ENCODE results near the gene KLF11. TPM values are rescaled to one million over a fixed set of nuclear protein-coding genes. Genes with fewer than 3 reads are reported as not detected.
A peak's percentile ranks its signal among the peaks of the same experiment; 100 is the strongest.

The KLF11 gene
- total RNA-seq, 1 donor from 2014 or later: 28.2 TPM

DNA sequence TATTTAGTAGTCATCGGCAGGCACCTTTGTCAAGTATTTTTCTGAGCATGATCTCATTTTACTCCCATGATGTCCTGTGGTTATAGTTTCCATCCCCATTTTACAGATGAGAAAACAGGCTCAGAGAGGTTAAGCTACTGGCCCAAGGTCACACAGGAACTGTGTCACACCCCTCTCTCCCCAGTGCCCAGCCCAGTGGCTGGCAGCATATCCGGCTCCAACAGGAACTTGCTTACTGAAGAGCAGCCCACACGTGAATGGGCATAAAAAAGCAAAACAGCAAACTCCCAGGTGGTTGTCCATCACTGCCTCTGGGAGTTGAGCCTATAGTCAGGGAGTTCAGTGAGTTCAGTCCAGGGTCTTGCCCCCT lies 8.3 kb upstream of the KLF11 start:
- DNase-seq (ENCODE audit: missing footprints): peak; percentile 57
- intact Hi-C loops (cut with DNase I): loop anchor here (5.0 kb wide), 1 partner anchor 43 kb away; no protein-coding TSS in a partner anchor
- no peak for ATAC-seq

DNA sequence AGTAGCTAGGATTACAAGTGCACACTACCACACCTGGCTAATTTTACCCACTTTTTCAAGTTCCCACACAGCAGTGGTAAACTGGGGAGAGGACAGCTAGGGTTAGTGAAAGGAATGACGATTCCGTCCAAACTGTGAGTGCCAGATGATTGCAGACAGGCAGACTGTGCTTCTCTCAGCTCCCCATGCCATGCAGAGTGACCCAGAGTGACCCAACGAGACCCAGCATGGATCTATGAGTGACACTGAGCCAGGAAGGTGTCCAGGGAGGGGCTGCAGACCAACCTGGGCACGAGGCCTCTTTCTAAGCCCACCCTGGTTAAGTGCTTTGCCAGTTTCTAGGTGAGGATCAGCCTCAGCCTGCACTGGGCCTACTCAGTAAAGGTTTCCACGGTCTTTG lies 7.7 kb upstream of the KLF11 start:
- DNase-seq (ENCODE audit: missing footprints) (peak; percentile 35), ATAC-seq (peak; percentile 78)
- intact Hi-C loops (cut with DNase I): loop anchor here (5.0 kb wide), 1 partner anchor 43 kb away; no protein-coding TSS in a partner anchor

DNA sequence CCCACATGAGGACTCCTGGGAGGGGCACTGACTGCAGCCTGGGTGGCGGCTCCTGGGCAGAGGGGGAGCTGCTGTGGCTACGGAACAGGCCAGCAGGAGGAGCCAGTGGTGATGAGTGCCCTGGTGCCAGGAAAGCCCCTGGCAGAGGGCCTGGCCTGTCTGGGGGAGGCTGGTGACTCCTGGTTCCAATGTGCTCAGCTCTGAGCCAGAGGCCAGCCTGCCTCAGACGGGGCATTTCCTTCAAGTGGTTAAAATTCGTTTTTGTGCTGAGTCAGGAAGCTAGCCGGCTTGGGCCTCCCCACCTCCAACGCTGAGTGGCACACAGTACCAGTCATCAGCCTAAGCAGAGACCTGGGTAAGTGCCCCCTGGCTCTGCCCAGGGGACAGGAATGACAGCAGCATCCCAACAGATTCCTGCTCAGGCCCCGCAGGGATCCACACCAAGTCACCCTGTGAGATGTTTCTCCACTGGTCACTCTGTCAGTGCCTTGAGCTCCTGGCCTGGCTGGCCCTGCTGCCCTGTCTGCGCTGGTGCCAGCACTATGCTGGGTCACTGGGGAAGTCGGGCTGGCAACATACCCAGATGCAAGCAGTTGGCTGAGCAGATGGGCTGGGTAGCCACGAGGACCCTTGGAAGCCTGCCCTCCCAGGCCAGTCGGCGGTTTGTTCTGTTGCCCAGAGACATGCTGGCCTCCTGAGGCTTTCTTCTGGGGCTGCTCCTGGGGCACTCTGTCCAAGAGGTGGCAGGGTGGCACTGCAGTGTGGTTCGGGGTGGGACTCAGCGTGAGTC lies 7.1 kb upstream of the KLF11 start:
- ATAC-seq: peak; percentile 73
- intact Hi-C loops (cut with DNase I): loop anchor here (5.0 kb wide), 1 partner anchor 44 kb away; no protein-coding TSS in a partner anchor

DNA sequence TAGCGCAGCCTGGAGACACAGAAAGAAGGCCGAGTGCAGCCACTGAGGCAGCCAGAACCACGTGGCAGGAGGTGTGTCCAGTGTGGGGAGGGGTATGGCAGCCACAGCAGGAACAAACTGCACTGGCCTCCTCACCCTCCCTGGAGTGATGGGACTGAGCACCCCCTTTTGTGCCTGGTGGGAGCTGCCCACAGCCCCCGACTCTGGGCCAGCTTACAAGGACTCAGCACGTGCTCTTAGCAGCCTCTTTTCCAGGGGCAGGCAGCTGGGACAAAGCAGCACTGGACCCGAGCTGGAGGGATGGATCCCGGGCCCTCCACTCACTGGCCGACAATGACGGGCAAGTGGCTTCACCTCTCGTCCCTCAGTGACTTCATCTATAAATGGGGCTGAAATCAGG lies 5.2 kb upstream of the KLF11 start:
- intact Hi-C loops (cut with DNase I): loop anchor here (5.0 kb wide), 1 partner anchor 46 kb away; no protein-coding TSS in a partner anchor
- ATAC-seq: no peak
- DNase-seq (ENCODE audit: missing footprints): peak; percentile 54

More for the DNA sequence above, 7.1 kb upstream of the KLF11 start:
- DNase-seq (ENCODE audit: missing footprints): peak; percentile 81

DNA sequence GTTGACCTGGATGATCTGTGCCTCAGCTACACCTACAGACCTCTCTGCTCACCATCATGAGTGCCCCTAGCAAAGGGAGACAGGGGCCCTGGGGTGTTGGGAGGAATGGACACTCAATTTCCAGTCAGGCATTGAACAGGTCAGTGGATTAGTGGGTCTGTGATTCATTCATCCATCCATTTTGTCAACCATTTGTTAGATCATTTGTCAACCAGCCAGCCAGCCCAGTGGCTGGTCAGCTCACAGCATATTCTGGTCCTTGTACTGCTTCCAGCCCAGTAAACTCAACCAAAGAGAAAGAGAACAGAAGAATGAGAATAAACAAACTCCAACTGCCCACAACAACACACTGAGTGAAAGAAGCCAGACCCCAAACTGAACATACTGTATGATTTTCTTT lies 4.6 kb upstream of the KLF11 start:
- ATAC-seq (no peak), DNase-seq (ENCODE audit: missing footprints) (peak; percentile 18)
- intact Hi-C loops (cut with DNase I): loop anchor here (5.0 kb wide), 1 partner anchor 46 kb away; no protein-coding TSS in a partner anchor

DNA sequence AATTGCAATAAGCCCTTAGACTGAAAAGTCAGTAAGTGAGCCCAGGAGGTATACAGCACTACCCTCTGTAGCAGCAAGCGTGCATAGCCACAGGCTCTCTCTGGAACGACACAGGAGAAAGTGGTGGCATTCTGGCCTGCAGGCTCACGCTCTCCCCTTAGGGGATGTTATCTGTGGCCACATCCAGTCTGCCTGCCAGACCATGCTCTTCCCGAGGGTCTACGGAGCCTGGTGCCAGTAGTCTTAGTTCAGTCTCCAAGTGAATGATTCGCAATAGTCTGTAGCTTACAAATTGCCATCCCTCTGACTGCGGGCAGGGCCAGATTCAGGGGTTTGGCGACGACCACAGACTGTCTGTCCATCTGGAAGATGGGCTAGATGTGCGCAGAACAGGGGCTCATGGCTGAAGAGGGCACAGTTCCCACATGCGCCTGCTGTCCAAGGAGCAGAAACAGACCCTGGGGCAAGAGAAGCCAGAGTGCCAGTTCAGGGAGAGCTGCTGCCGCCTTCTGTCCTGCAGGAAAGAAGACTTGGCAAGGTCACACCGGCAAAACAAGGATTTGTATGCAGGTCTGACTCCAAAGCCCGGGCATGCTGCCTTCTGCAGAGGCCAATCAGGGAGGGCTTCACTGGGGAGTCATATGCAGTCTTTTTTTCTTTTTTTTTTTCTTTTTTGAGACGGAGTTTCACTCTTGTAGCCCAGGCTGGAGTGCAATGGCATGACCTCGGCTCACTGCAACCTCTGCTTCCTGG lies 3.5 kb upstream of the KLF11 start:
- ATAC-seq (no peak), DNase-seq (ENCODE audit: missing footprints) (peak; percentile 81)
- intact Hi-C loops (cut with DNase I): loop anchor here (5.0 to 10.0 kb wide), 3 partner anchors 48 to 485 kb away; partner anchors contain the start of gene ADAM17

DNA sequence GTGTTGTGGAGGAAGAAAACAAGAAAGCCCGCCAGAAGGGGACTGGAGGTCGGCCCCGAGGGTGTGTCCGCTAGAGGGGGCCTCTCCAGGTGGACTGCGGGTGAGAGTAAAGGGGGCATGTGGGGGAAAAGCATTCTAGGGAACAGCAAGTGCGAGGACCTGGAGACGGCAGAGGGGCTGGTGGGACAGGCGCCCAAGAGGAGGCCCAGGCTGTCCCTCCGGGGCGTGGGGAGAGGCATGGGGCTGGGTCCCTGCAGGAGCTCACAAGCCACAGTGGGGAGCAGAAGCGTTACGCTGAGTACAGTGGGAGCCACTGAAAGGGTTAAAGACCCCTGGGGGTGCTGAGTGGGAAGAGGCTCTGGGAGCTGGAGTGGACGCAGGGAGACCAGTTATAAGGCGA lies 1.6 kb upstream of the KLF11 start:
- no peak for DNase-seq (ENCODE audit: missing footprints)
- ATAC-seq: no peak
- intact Hi-C loops (cut with DNase I): loop anchor here (2.0 to 10.0 kb wide), 3 partner anchors 33 to 487 kb away; partner anchors contain the start of gene ADAM17

DNA sequence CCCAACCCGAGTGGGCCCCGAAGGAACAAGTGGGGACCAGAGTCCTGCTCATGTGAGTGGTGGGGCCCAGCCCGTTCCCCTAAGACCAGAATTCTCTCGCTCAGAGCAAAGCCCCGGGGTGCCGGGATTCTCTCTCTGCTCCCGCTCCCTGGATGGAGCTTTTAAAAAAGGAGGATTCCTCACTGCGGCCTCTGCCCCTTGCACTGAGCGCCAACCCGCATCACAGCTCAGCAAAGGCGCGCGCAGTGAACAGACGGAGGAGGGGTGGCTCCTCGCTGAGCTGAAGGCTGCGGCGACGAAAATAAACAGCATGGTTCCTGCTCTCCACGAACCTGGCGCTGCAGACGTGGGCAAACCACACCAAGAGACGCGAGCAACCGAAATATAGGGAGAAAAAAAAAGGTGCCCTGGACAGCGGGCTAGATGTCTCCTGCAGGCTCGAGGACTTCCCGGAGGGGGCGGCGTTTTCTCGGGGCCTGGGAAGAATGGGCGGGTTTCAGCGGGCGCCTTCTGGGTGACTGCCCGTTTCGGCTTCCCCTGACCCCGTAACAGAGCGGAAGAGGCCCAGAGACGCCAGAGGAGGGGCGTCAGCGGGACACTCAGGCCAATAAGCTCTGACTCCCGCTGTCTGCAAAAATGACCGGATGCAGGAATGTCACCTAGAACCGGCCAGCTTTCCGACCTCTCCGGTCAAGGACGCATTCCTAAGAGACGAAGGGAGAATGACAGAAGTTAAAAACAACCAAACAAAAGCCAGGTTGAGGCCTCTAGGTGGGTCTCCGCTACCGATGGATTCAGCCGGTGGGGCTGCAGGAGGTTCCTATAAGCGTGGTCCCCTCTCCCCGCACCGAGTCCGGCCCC lies 819 bp upstream of the KLF11 start:
- intact Hi-C loops (cut with DNase I): loop anchor here (2.0 to 10.0 kb wide), 3 partner anchors 34 to 488 kb away; partner anchors contain the start of gene ADAM17

DNA sequence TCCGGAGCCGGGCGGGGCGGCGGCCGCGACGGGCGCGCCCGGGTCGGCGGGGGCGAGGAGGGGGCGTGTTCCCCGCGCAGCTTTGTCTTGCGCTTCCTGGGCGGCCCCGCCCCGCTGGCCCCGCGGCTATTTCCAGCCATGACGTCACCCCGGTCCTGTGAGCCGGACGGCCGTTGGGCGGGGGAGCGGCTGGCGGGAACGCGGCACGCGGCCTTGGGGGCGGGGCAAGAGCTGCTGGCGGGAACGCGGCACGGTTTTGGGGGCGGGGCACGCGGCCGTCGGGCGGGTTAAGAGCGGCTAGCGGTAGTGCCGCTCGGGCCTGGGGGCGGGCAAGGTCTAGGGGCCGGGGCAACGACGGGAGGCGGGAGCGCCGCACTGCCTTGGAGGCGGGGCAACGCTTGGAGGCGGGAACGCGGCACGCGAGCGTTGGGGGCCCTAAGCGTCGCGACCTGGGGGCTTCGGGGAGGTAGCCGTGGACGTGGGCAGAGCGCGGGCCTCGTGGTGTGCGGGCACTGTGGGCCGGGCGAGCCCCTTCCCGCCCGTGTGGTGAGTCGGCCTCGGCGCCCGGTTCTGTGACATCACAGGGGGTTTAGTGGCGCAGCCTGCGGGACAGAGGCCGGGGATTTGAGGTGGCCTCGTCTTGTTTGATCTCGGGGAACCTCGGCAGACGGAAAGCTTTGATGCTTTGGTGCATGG lies 704 bp downstream of the KLF11 start:
- peak; percentile 77 for ATAC-seq
- intact Hi-C loops (cut with DNase I): loop anchor here (2.0 to 10.0 kb wide), 3 partner anchors 35 to 489 kb away; partner anchors contain the start of gene ADAM17
- peak; percentile 99 for DNase-seq (ENCODE audit: missing footprints)

More for the DNA sequence above, 819 bp upstream of the KLF11 start:
- DNase-seq (ENCODE audit: missing footprints): peak; percentile 93
- ATAC-seq: peak; percentile 55

DNA sequence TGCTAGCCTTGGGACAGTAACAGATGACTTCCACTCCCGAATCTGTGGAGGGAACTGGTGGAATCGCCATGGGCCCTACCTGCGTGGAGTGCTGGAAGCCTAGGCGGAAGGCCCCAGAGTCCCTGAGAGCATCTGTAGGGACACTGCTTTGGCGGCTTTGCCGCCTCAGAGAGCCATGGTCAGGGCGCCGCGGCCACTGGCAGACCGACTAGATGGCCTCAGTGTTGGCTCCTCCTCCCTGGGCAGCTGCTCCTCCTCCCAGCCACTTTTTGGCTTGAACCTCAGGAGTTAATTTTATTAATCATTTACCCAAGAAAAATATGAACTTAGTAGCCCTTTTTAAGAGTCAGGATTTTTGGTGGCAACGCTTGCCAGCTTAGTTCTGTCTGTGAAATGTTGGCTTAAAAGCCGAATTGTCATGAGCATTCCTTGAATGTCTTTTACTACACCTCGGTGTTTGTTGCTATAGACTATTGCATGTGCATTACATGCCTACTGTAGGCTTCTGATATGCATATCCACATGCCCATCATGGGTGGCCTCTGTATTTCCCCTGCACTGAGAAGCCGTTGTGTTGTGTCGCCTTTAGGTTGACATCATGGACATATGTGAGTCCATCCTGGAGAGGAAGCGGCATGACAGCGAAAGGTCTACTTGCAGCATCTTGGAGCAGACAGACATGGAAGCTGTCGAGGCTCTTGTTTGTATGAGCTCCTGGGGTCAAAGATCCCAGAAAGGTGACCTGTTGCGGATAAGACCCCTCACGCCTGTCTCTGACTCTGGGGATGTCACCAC lies 2.4 kb downstream of the KLF11 start:
- no peak for DNase-seq (ENCODE audit: missing footprints)
- no peak for ATAC-seq
- intact Hi-C loops (cut with DNase I): loop anchor here (5.0 to 10.0 kb wide), 2 partner anchors 233 to 491 kb away; partner anchors contain the start of gene ADAM17

DNA sequence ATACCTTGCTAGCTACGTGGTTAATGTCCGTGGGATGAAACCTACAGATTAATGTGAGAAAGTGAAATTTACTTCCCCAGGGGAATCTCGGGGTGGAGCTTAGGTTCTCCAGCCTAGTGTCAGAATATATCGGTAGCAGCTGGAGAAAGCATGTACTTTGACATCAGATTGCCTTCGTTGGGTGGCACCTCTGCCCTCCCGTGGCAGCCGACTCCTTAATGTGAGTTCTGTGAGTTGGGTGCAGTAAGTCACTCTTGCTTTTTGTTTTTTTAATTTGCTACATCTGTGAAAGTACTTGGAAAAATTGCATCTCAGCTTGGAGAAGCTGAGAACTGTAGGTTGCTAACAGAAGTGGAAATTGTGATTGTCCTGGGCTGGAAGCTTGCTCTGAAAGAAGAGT lies 3.6 kb downstream of the KLF11 start:
- ATAC-seq (no peak), DNase-seq (ENCODE audit: missing footprints) (no peak)
- intact Hi-C loops (cut with DNase I): loop anchor here (5.0 to 10.0 kb wide), 2 partner anchors 235 to 492 kb away; partner anchors contain the start of gene ADAM17

DNA sequence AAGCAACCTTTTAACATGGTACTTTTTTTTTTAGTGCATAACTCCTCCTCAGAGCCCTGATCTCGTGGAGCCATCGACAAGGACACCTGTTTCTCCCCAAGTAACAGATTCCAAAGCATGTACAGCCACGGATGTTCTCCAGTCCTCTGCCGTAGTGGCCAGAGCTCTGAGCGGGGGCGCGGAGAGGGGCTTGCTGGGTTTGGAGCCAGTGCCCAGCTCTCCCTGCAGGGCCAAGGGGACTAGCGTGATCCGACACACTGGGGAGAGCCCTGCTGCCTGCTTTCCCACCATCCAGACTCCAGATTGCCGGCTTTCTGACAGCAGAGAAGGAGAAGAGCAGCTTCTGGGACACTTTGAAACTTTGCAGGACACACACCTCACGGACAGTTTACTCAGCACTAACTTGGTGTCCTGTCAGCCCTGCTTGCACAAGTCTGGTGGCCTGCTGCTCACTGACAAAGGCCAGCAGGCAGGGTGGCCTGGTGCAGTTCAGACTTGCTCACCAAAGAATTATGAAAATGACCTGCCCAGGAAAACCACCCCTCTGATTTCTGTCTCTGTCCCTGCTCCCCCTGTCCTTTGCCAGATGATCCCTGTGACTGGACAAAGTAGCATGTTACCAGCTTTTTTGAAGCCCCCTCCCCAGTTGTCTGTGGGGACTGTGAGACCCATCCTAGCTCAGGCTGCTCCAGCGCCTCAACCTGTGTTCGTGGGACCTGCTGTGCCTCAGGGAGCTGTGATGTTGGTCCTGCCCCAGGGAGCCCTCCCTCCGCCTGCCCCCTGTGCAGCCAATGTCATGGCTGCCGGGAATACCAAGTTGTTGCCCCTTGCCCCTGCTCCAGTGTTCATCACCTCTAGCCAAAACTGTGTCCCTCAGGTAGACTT lies 4.5 kb downstream of the KLF11 start:
- intact Hi-C loops (cut with DNase I): loop anchor here (1.0 to 10.0 kb wide), 3 partner anchors 64 to 493 kb away; partner anchors contain the start of gene ADAM17
- no peak for ATAC-seq
- DNase-seq (ENCODE audit: missing footprints): no peak

DNA sequence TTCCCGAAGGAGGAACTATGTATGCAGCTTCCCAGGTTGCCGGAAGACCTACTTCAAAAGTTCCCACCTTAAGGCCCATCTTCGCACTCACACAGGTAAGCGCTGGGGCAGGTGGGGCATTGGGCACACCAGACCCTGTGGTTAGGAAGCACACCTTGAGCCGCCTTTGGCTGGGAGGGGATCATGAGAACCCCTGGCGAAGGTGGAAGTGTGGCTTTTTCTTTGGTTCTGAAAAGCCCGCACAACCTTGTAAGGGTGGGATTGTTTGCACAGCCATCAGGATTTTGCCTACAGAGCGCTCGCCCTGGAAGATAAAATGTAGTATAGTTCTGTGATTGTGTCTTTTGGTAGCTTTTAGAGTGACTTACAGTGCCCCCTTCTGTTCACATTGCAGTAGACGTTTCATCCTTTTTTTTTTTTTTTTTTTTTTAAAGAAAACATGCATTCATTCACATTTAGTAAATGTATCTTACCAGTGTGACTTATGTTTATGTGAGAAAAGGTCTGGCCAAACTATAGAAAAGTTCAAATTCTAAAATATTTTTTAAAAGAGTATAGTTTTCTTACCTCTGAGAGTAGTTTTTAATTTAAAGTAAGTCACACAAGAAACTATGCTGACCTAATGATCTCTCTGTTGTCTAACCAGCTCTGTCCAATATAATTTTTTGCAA lies 5.3 kb downstream of the KLF11 start:
- intact Hi-C loops (cut with DNase I): loop anchor here (1.0 to 10.0 kb wide), 3 partner anchors 64 to 494 kb away; partner anchors contain the start of gene ADAM17
- DNase-seq (ENCODE audit: missing footprints): peak; percentile 59
- no peak for ATAC-seq

DNA sequence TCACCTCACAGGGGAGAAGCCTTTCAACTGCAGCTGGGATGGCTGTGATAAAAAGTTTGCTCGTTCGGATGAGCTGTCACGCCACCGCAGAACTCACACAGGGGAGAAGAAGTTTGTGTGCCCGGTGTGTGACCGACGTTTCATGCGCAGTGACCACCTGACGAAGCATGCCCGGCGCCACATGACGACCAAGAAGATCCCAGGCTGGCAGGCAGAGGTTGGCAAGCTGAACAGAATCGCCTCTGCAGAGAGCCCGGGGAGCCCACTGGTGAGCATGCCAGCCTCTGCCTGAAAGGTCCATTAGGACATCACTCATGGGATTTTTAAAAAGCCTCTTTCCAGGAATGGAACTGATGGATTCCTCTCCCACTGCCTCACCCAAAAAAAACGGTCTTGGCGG lies 8.9 kb downstream of the KLF11 start:
- intact Hi-C loops (cut with DNase I): no loop called here
- peak; percentile 26 for DNase-seq (ENCODE audit: missing footprints)

DNA sequence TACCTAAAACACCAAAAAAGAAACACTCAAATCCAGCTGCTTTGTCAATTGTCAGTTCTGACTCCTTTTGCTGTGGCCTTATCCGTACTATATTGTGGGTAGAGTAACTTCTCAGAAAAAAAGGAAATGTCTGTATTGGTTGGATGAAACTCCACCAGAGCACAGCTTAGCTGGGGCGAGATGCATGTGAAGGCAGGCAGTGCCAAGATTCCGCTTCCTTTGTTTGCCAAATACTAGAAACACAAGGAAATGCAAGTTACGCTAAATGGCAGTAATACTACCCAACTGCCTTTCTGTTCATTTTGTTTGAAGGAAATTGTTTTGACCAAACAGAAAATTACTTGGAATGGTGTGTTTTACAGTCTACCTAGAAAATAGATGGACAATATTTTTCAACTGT lies 10.0 kb downstream of the KLF11 start:
- ATAC-seq (no peak), DNase-seq (ENCODE audit: missing footprints) (no peak)
- intact Hi-C loops (cut with DNase I): no loop called here

More for the DNA sequence above, 8.9 kb downstream of the KLF11 start:
- ATAC-seq: no peak
